ENCODE results near the gene DNAAF5.
A peak's percentile ranks its signal among the peaks of the same experiment; 100 is the strongest.

The DNAAF5 gene

DNA sequence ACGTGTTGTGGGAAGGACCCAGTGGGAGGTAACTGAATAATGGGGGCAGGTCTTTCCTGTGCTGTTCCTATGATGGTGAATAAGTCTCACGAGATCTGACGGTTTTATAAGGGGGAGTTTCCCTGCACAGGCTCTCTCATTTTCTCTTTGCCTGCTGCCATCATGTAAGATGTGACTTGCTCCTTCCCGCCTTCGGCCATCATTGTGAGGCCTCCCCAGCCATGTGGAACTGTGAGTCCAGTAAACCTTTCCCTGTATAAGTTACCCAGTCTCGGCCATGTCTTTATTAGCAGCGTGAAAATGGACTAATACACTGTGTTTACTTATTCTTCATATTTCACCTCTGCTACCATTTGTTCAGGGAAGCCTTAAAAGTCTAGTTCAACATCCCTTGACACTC, 2.2 kb upstream of the DNAAF5 start:
- WGBS (ENCODE audit: insufficient coverage) = 95% methylated on average over 7 of the region's 7 CpGs
- peaks cover 0 to 17% (median 14%) of the 10 kb centered on the region in 4 experiments for H3K4me1 ChIP-seq (ENCODE audit: control extremely low read depth in 1 of 4, control insufficient read depth in 4 of 4, insufficient read depth in 4 of 4, low read length in 3 of 4)
- POLR2A ChIA-PET = no interaction called here
- CTCF ChIA-PET = no interaction called here
- H3K9me3 ChIP-seq (ENCODE audit: control extremely low read depth in 1 of 5, control insufficient read depth in 4 of 5, insufficient read depth in 2 of 5, low read depth in 1 of 5, low read length in 4 of 5) = peaks cover 0 to 43% (median 19%) of the 10 kb centered on the region in 5 experiments
- H3K27me3 ChIP-seq (replicated peaks in 2 of 5; ENCODE audit: control insufficient read depth in 4 of 5, insufficient read depth in 5 of 5, low read length in 4 of 5) = no peaks in the 10 kb centered on the region
- DNase-seq = no peak
- H3K27ac ChIP-seq (ENCODE audit: insufficient read depth in 1 of 2, low read depth in 1 of 2, low read length in 2 of 2, poor library complexity in 1 of 2, severe bottlenecking in 2 of 2) = no peak overlapping the region
- H3K36me3 ChIP-seq (ENCODE audit: control insufficient read depth in 4 of 4, insufficient read depth in 4 of 4, low read length in 3 of 4) = peaks cover 0 to 26% (median 10%) of the 10 kb centered on the region in 4 experiments
- H3K4me3 ChIP-seq (ENCODE audit: control insufficient read depth in 1 of 7, extremely low read depth in 1 of 7, insufficient read depth in 4 of 7, low read depth in 2 of 7, low read length in 6 of 7) = no peak overlapping the region

DNA sequence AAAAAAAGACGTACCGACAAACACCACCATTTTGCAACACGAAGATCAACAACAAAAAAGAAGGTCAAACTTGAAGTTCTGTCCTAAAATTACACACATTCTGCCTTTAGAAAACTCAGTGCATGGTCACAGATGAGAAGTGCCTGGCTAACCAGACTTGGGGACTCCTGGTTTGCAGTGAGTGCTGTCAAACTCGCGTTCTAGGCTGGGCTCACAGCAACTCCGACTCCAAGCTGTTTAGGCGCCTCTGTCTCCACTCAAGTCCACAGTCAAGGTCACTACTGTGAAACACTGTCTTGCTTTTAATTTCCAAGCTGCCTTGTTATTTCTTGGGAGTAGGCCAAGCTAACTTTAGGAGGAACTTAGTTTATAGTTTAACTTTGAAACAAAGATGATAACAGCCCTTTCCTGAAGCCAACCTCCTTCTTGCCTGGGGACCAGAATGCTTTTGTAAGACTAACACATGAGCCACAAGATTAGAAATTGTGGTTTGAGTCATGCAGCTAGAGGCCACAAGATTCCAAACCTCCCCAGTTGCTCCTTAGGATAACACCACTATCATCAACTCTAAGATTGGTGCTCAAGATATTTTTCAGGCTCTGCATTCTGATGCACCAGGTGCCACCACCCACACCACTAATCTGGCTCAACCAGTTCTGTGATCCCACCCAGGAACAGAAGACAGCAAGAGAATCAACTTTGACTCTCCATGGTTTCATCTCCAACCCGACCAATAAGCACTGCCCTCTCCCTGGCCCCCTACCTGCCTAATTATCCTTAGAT, 1.1 kb upstream of the DNAAF5 start:
- CTCF ChIA-PET = no interaction called here
- no peaks in the 10 kb centered on the region for H3K27me3 ChIP-seq (replicated peaks in 2 of 5; ENCODE audit: control insufficient read depth in 4 of 5, insufficient read depth in 5 of 5, low read length in 4 of 5)
- H3K36me3 ChIP-seq (ENCODE audit: control insufficient read depth in 4 of 4, insufficient read depth in 4 of 4, low read length in 3 of 4) = peaks cover 0 to 37% (median 16%) of the 10 kb centered on the region in 4 experiments
- POLR2A ChIA-PET = no interaction called here
- peak overlapping the region in 4 of 7 experiments; percentile 71 to 85 (median 80) for H3K4me3 ChIP-seq (ENCODE audit: control insufficient read depth in 1 of 7, extremely low read depth in 1 of 7, insufficient read depth in 4 of 7, low read depth in 2 of 7, low read length in 6 of 7)
- peaks cover 0 to 37% (median 19%) of the 10 kb centered on the region in 5 experiments for H3K9me3 ChIP-seq (ENCODE audit: control extremely low read depth in 1 of 5, control insufficient read depth in 4 of 5, insufficient read depth in 2 of 5, low read depth in 1 of 5, low read length in 4 of 5)
- peaks cover 0 to 17% (median 14%) of the 10 kb centered on the region in 4 experiments for H3K4me1 ChIP-seq (ENCODE audit: control extremely low read depth in 1 of 4, control insufficient read depth in 4 of 4, insufficient read depth in 4 of 4, low read length in 3 of 4)
- peak in 1 of 3 donors; percentile 37 for DNase-seq
- no peak overlapping the region for H3K27ac ChIP-seq (ENCODE audit: insufficient read depth in 1 of 2, low read depth in 1 of 2, low read length in 2 of 2, poor library complexity in 1 of 2, severe bottlenecking in 2 of 2)
- WGBS (ENCODE audit: insufficient coverage) = 98% methylated on average over 5 of the region's 8 CpGs

DNA sequence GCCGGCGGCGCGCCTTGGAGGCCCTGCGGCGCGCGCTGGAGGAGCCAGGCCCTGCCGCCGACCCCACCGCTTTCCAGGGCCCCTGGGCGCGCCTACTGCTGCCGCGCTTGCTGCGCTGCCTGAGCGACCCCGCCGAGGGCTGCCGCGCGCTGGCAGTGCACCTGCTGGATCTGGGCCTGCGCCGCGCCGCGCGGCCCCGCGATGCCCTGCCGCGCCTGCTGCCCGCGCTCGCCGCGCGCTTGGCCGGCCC, 280 bp downstream of the DNAAF5 start:
- Histone ChIP-seq H3K27me3 (replicated peaks in 2 of 5; ENCODE audit: control insufficient read depth in 4 of 5, insufficient read depth in 5 of 5, low read length in 4 of 5) (no peaks in the 10 kb centered on the region), H3K27ac (ENCODE audit: insufficient read depth in 1 of 2, low read depth in 1 of 2, low read length in 2 of 2, poor library complexity in 1 of 2, severe bottlenecking in 2 of 2) (peak overlapping the region in 1 of 2 experiments; percentile 43), H3K4me3 (ENCODE audit: control insufficient read depth in 1 of 7, extremely low read depth in 1 of 7, insufficient read depth in 4 of 7, low read depth in 2 of 7, low read length in 6 of 7) (peak overlapping the region; percentile 71 to 85 (median 77)), H3K9me3 (ENCODE audit: control extremely low read depth in 1 of 5, control insufficient read depth in 4 of 5, insufficient read depth in 2 of 5, low read depth in 1 of 5, low read length in 4 of 5) (peaks cover 0 to 25% (median 13%) of the 10 kb centered on the region in 5 experiments), H3K4me1 (ENCODE audit: control extremely low read depth in 1 of 4, control insufficient read depth in 4 of 4, insufficient read depth in 4 of 4, low read length in 3 of 4) (peaks cover 0 to 17% (median 14%) of the 10 kb centered on the region in 4 experiments), H3K36me3 (ENCODE audit: control insufficient read depth in 4 of 4, insufficient read depth in 4 of 4, low read length in 3 of 4) (peaks cover 3 to 46% (median 23%) of the 10 kb centered on the region in 4 experiments)
- ChIA-PET POLR2A (no interaction called here), CTCF (no interaction called here)
- no peak for DNase-seq
- 0% methylated on average over 39 of the region's 39 CpGs for WGBS (ENCODE audit: insufficient coverage)

DNA sequence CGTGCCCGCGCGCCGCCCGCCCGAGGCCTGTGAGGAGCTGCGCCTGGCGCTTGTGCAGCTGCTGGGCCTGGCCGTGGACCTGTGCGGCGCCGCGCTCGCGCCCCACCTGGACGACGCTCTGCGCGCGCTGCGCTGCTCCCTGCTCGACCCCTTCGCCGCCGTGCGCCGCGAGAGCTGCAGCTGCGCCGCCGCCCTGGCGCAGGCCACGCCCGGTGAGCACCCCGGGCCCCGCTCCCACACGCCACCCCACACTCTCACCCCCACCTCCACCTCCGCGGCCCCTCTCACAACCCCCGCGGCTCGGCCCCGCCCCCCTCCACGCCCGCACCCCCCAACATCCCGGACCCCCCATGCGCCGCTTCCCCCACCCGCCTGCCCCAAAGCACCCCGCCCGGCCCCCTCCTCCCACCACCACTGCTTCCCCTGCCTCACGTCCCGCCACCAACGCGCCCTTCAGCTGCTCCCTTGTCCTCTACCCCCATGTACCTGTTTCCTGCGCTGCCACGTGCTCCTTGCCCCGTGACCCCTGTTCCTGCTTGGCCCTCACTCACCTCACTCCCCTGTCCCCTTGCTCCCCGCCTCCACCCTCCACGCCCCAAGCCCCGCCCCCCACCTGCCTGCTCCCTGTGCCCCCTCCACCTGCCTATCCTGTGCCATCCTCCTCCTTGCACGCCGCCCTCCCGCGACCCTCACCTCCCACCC, 756 bp downstream of the DNAAF5 start, which contains the start of gene PRKAR1B:
Gene PRKAR1B (minus strand): TSS at position 178 of the 702 bp plus-strand sequence. CDS start 15,776 bp downstream, outside the sequence.
- CTCF ChIA-PET = no interaction called here
- H3K4me3 ChIP-seq (ENCODE audit: control insufficient read depth in 1 of 7, extremely low read depth in 1 of 7, insufficient read depth in 4 of 7, low read depth in 2 of 7, low read length in 6 of 7) = peak within 1 kb of the TSS; percentile 71 to 85 (median 77)
- H3K27ac ChIP-seq (ENCODE audit: insufficient read depth in 1 of 2, low read depth in 1 of 2, low read length in 2 of 2, poor library complexity in 1 of 2, severe bottlenecking in 2 of 2) = peak within 1 kb of the TSS in 1 of 2 experiments; percentile 43
- peaks cover 0 to 17% (median 14%) of the 10 kb centered on the region in 4 experiments for H3K4me1 ChIP-seq (ENCODE audit: control extremely low read depth in 1 of 4, control insufficient read depth in 4 of 4, insufficient read depth in 4 of 4, low read length in 3 of 4)
- 0% methylated on average over 18 of the region's 66 CpGs for WGBS (ENCODE audit: insufficient coverage)
- peaks cover 0 to 24% (median 12%) of the 10 kb centered on the region in 5 experiments for H3K9me3 ChIP-seq (ENCODE audit: control extremely low read depth in 1 of 5, control insufficient read depth in 4 of 5, insufficient read depth in 2 of 5, low read depth in 1 of 5, low read length in 4 of 5)
- POLR2A ChIA-PET = no interaction called here
- no peaks in the 10 kb centered on the region for H3K27me3 ChIP-seq (replicated peaks in 2 of 5; ENCODE audit: control insufficient read depth in 4 of 5, insufficient read depth in 5 of 5, low read length in 4 of 5)
- DNase-seq = peak in 2 of 3 donors; percentile 23 to 40
- peaks cover 3 to 51% (median 25%) of the 10 kb centered on the region in 4 experiments for H3K36me3 ChIP-seq (ENCODE audit: control insufficient read depth in 4 of 4, insufficient read depth in 4 of 4, low read length in 3 of 4)

GRCh38 chr7:727806-728460, 1.4 kb downstream of the DNAAF5 start:
- CTCF ChIA-PET = no interaction called here
- H3K36me3 ChIP-seq (ENCODE audit: control insufficient read depth in 4 of 4, insufficient read depth in 4 of 4, low read length in 3 of 4) = peaks cover 3 to 48% (median 25%) of the 10 kb centered on the region in 4 experiments

DNA sequence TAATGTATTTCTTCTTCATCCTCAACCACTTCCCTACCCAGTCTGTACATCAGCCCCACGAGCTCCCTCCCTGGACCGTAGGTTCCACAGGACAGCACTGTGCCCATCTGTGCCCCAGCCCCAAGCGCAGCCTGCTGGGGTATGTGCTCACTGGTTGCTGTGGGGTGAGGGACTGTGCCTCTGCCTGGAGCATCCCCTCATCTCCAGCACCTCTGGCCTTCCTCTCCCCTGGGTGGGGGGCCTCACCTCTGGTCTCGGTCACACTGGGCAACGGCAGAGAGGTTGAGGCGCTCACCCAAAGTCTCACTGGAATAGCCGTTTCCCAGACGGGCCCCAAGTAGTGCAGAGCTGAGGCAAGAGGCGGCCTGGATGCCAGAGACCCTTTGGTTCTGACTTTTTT, 2.1 kb downstream of the DNAAF5 start:
- peaks cover 0 to 17% (median 14%) of the 10 kb centered on the region in 4 experiments for H3K4me1 ChIP-seq (ENCODE audit: control extremely low read depth in 1 of 4, control insufficient read depth in 4 of 4, insufficient read depth in 4 of 4, low read length in 3 of 4)
- no peak overlapping the region for H3K4me3 ChIP-seq (ENCODE audit: control insufficient read depth in 1 of 7, extremely low read depth in 1 of 7, insufficient read depth in 4 of 7, low read depth in 2 of 7, low read length in 6 of 7)
- CTCF ChIA-PET = no interaction called here
- no peak for DNase-seq
- H3K27me3 ChIP-seq (replicated peaks in 2 of 5; ENCODE audit: control insufficient read depth in 4 of 5, insufficient read depth in 5 of 5, low read length in 4 of 5) = no peaks in the 10 kb centered on the region
- peaks cover 4 to 42% (median 23%) of the 10 kb centered on the region in 4 experiments for H3K36me3 ChIP-seq (ENCODE audit: control insufficient read depth in 4 of 4, insufficient read depth in 4 of 4, low read length in 3 of 4)
- H3K27ac ChIP-seq (ENCODE audit: insufficient read depth in 1 of 2, low read depth in 1 of 2, low read length in 2 of 2, poor library complexity in 1 of 2, severe bottlenecking in 2 of 2) = no peak overlapping the region
- WGBS (ENCODE audit: insufficient coverage) = 93% methylated on average over 7 of the region's 9 CpGs
- POLR2A ChIA-PET = no interaction called here
- peaks cover 0 to 14% (median 4%) of the 10 kb centered on the region in 5 experiments for H3K9me3 ChIP-seq (ENCODE audit: control extremely low read depth in 1 of 5, control insufficient read depth in 4 of 5, insufficient read depth in 2 of 5, low read depth in 1 of 5, low read length in 4 of 5)

More at GRCh38 chr7:727806-728460, 1.4 kb downstream of the DNAAF5 start:
- peaks cover 0 to 17% (median 14%) of the 10 kb centered on the region in 4 experiments for H3K4me1 ChIP-seq (ENCODE audit: control extremely low read depth in 1 of 4, control insufficient read depth in 4 of 4, insufficient read depth in 4 of 4, low read length in 3 of 4)
- H3K27me3 ChIP-seq (replicated peaks in 2 of 5; ENCODE audit: control insufficient read depth in 4 of 5, insufficient read depth in 5 of 5, low read length in 4 of 5) = no peaks in the 10 kb centered on the region
- H3K9me3 ChIP-seq (ENCODE audit: control extremely low read depth in 1 of 5, control insufficient read depth in 4 of 5, insufficient read depth in 2 of 5, low read depth in 1 of 5, low read length in 4 of 5) = peaks cover 0 to 21% (median 7%) of the 10 kb centered on the region in 5 experiments
- WGBS (ENCODE audit: insufficient coverage) = 66% methylated on average over 16 of the region's 21 CpGs
- no peak for DNase-seq
- no peak overlapping the region for H3K27ac ChIP-seq (ENCODE audit: insufficient read depth in 1 of 2, low read depth in 1 of 2, low read length in 2 of 2, poor library complexity in 1 of 2, severe bottlenecking in 2 of 2)
- POLR2A ChIA-PET = no interaction called here
- peak overlapping the region in 6 of 7 experiments; percentile 6 to 85 (median 53) for H3K4me3 ChIP-seq (ENCODE audit: control insufficient read depth in 1 of 7, extremely low read depth in 1 of 7, insufficient read depth in 4 of 7, low read depth in 2 of 7, low read length in 6 of 7)
